GM12872 (cell line): ENCODE data around the gene DDX28.

Experiments used
- CTCF ChIP-seq: IDR thresholded peaks from 3 replicates; pipeline ENCODE4 v1.5.1; 2011; ENCODE audit warnings: low read depth, mild to moderate bottlenecking, low read length, moderate library complexity; ENCODE audit not compliant: insufficient read depth

Gene DDX28

GRCh38 chr16:68049449-68049848 lies 26.4 kb upstream of the DDX28 start:
- TF ChIP-seq CTCF = no peak

- no peak for TF ChIP-seq CTCF
Observed at GRCh38 chr16:68047987-68048386, 25.0 kb upstream of the DDX28 start.

DNA sequence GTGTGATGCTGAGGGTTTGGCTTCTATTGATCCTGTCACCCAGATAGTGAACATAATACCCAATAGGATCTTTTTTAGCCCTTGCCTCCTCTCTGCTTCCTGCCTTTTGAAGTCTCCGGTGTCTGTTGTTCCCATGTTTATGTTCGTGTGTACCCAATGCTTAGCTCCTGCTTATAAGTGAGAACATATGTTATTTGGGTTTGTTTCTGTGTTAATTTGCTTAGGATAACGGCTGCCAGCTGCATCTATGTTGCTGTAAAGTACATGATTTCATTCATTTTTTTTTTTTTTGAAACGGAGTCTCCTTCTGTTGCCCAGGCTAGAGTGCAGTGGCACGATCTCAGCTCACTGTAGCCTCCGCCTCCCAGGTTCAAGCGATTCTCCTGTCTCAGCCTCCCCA lies 23.1 kb upstream of the DDX28 start:
- no peak for TF ChIP-seq CTCF

DNA sequence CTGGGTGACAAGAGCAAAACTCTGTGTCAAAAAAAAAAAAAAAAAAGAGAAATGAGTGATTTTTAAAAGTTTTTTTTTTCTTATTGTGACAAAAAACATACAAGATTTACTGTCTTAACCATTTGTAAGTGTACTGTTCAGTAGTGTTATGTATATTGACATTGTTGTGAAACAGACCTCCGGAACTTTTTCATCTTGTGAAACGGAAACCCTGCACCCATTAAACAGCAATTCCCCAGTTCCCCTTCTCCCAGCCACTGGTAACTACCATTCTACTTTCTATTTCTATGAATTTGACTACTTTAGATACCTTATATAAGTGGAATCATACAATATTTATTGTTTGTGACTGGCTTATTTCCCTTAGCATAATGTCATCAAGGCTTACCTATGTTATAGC lies 18.8 kb upstream of the DDX28 start:
- no peak for TF ChIP-seq CTCF

- peak; percentile 90 for TF ChIP-seq CTCF
Observed at GRCh38 chr16:68040506-68041288, 17.7 kb upstream of the DDX28 start.

DNA sequence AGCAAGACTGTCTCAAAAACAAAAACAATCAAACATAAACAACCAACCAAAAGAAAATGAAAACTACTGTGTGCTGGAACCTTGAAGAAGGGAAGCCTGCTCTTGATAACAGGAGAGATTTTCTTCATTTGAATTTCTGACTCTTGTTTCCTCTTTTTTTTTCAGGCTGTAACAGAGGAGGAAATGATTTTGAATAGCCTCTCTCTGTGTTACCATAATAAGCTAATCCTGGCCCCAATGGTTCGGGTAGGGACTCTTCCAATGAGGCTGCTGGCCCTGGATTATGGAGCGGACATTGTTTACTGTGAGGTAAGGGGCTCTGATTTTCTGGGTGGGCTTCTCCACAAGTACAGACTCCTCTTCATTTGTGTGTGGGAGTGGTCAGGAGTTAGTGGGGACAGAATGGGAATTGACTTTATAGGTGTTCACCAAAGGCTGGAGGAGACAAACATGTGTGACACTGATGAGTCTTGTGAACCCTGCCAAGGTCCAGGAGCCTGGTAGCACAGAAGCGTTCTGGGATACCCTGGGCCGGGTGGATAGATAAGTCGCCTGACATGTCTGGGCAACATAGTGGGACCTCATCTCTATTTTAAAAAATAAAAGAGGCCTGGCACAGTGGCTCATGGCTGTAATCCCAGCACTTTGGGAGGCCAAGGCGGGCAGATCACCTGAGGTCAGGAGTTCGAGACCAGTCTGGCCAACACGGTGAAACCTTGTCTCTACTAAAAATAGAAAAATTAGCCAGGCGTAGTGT lies 15.0 kb upstream of the DDX28 start:
- TF ChIP-seq CTCF = no peak

DNA sequence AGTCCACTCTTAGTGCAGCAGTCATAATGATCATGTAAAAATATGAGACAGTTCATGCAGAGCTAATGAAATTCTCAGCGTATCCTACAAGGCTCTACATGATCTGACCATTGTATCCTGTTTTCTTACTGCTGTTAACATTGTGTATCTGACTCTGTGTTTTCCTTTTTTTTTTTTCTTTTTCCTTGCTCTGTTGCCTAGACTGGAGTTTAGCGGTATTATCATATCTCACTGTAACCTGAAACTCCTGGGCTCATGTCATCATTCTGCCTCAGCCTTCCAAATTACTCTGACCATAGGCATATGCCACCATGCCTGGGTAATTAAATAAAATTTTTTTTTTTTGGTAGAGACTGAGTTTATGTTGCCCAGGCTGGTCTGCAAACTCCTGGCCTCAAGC lies 12.2 kb upstream of the DDX28 start:
- TF ChIP-seq CTCF = no peak
